ENCODE data around the gene TINAG. TPM values are rescaled to one million over a fixed set of nuclear protein-coding genes. Genes with fewer than 3 reads are reported as not detected.

Gene TINAG
- total and polyA plus RNA-seq, 10 of the 15 experiments (the other 5 are each of a cell fraction or from before 2014, with no cell fraction given), result 0.26 to 7.7 (median 0.95) TPM

GRCh38 chr6:54308986-54309315 is 710 bp downstream of the TINAG start:
- Histone ChIP-seq H4K20me1 (ENCODE audit: control insufficient read depth, insufficient read depth) (no peaks in the 10 kb centered on the region), H3K4me2 (ENCODE audit: control insufficient read depth, insufficient read depth) (no peak overlapping the region), H3K9ac (ENCODE audit: control insufficient read depth, insufficient read depth, low read length) (no peak overlapping the region), H3K4me1 (ENCODE audit: control insufficient read depth, insufficient read depth, low read length) (no peaks in the 10 kb centered on the region), H3K79me2 (ENCODE audit: control insufficient read depth, insufficient read depth, low read length) (no peaks in the 10 kb centered on the region), H3K27ac (ENCODE audit: control insufficient read depth, insufficient read depth) (no peak overlapping the region), H2AFZ (ENCODE audit: control insufficient read depth, low read depth, low read length) (no peak overlapping the region), H3K36me3 (ENCODE audit: control insufficient read depth in 2 of 2, insufficient read depth in 2 of 2, low read length in 1 of 2) (no peaks in the 10 kb centered on the region), H3K9me3 (replicated peaks; ENCODE audit: control insufficient read depth, insufficient read depth, low read length) (no peaks in the 10 kb centered on the region), H3K4me3 (no peak overlapping the region), H3K27me3 (replicated peaks in 1 of 2; ENCODE audit: control insufficient read depth in 2 of 2, insufficient read depth in 2 of 2, low read length in 1 of 2) (no peaks in the 10 kb centered on the region)
- ATAC-seq, result no peak
- no peak for FAIRE-seq
- POLR2A ChIA-PET, result no interaction called here
- TF ChIP-seq IRF3 (IDR thresholded peaks at IDR 0.05) (no peak), NR2C1 (IDR thresholded peaks at IDR 0.05) (no peak)
- SMC1A ChIA-PET (ENCODE audit: uncharacterized antibody, unreplicated experiment), result no interaction called here
- WGBS (ENCODE audit: insufficient coverage, insufficient replicate concordance, low lambda C conversion rate, missing lambda C conversion rate), result 62% methylated on average over 4 of the region's 4 CpGs
- RAD21 ChIA-PET (ENCODE audit: unreplicated experiment), result no interaction called here
- CTCF ChIA-PET, result no interaction called here
- intact Hi-C loops (cut with micrococcal nuclease; ENCODE audit: unreplicated experiment), result no loop called here
- BruUV-seq (replicated peaks), result no TSS peak
- in situ Hi-C loops (cut with MboI), result no loop called here
- no peak for DNase-seq (ENCODE audit: low read depth, low spot score)

- CTCF ChIA-PET, result interaction anchor here (1.8 kb wide), 1 partner anchor 66 kb away, joined by 12 read pairs; no protein-coding TSS in a partner anchor
- H3K4me3 ChIP-seq, result no peak overlapping the region
- RAD21 ChIA-PET (ENCODE audit: unreplicated experiment), result no interaction called here
- no peaks in the 10 kb centered on the region for H3K4me1 ChIP-seq (ENCODE audit: control insufficient read depth, insufficient read depth, low read length)
- H3K27ac ChIP-seq (ENCODE audit: control insufficient read depth, insufficient read depth), result no peak overlapping the region
- DNase-seq (ENCODE audit: low read depth, low spot score) (no peak), ATAC-seq (no peak), FAIRE-seq (no peak)
- in situ Hi-C loops (cut with MboI) (no loop called here), intact Hi-C loops (cut with micrococcal nuclease; ENCODE audit: unreplicated experiment) (no loop called here)
- H3K9me3 ChIP-seq (replicated peaks; ENCODE audit: control insufficient read depth, insufficient read depth, low read length), result no peaks in the 10 kb centered on the region
- WGBS (ENCODE audit: insufficient coverage, insufficient replicate concordance, low lambda C conversion rate, missing lambda C conversion rate), result 9% methylated on average over 1 of the region's 1 CpG
- POLR2A ChIA-PET, result no interaction called here
- no peaks in the 10 kb centered on the region for H3K36me3 ChIP-seq (ENCODE audit: control insufficient read depth in 2 of 2, insufficient read depth in 2 of 2, low read length in 1 of 2)
- BruUV-seq (replicated peaks), result no TSS peak
- no peaks in the 10 kb centered on the region for H4K20me1 ChIP-seq (ENCODE audit: control insufficient read depth, insufficient read depth)
- H3K79me2 ChIP-seq (ENCODE audit: control insufficient read depth, insufficient read depth, low read length), result no peaks in the 10 kb centered on the region
- no peak overlapping the region for H2AFZ ChIP-seq (ENCODE audit: control insufficient read depth, low read depth, low read length)
- no peaks in the 10 kb centered on the region for H3K27me3 ChIP-seq (replicated peaks in 1 of 2; ENCODE audit: control insufficient read depth in 2 of 2, insufficient read depth in 2 of 2, low read length in 1 of 2)
- H3K9ac ChIP-seq (ENCODE audit: control insufficient read depth, insufficient read depth, low read length), result no peak overlapping the region
- SMC1A ChIA-PET (ENCODE audit: uncharacterized antibody, unreplicated experiment), result no interaction called here
- no peak overlapping the region for H3K4me2 ChIP-seq (ENCODE audit: control insufficient read depth, insufficient read depth)
- TF ChIP-seq BRCA1 (IDR thresholded peaks at IDR 0.05; ENCODE audit: low read depth, low read length) (no peak), RUNX3 (IDR thresholded peaks at IDR 0.05; ENCODE audit: low read length) (no peak), TAF1 (IDR thresholded peaks at IDR 0.05; ENCODE audit: borderline replicate concordance, low read depth, low read length) (no peak), KDM1A (IDR thresholded peaks at IDR 0.05; ENCODE audit: borderline replicate concordance) (no peak), NFIC (IDR thresholded peaks at IDR 0.05; ENCODE audit: low read depth, low read length) (no peak), BCLAF1 (IDR thresholded peaks at IDR 0.05) (no peak), ZBTB40 (IDR thresholded peaks at IDR 0.05; ENCODE audit: borderline replicate concordance) (no peak)
These were observed 2.3 kb downstream of the TINAG start for GRCh38 chr6:54310377-54311152.
